BLaER1 treated with 17β-estradiol and CSF1 and Interleukin-3, amounts not matched to agents 10 nM and 100 nM (cell line): Measurements from ENCODE around the gene LGALS1.
A peak's percentile ranks its signal among the peaks of the same experiment; 100 is the strongest.

Source experiments
- H3K27ac ChIP-seq, 11 experiments: shearing (Covaris generic); formaldehyde crosslinking; 2 replicates each; pipeline ENCODE4 v1.8.1; 2022
- H3K27me3 ChIP-seq, 11 experiments: shearing (Covaris generic); formaldehyde crosslinking; 2 replicates each; pipeline ENCODE4 v1.8.1; 2022
- H3K36me3 ChIP-seq, 11 experiments: shearing (Covaris generic); formaldehyde crosslinking; 2 replicates each; pipeline ENCODE4 v1.8.1; 2022
- H3K4me1 ChIP-seq, 10 experiments: shearing (Covaris generic); formaldehyde crosslinking; 2 replicates each; pipeline ENCODE4 v1.8.1; 2022
- H3K4me2 ChIP-seq, 11 experiments: shearing (Covaris generic); formaldehyde crosslinking; 2 replicates each; pipeline ENCODE4 v1.8.1; 2022
- H3K4me3 ChIP-seq, 10 experiments: shearing (Covaris generic); formaldehyde crosslinking; 2 replicates each; pipeline ENCODE4 v1.8.1; 2022
- H3K9ac ChIP-seq, 11 experiments: shearing (Covaris generic); formaldehyde crosslinking; 2 replicates each; pipeline ENCODE4 v1.8.1; 2022
- H3K9me3 ChIP-seq, 11 experiments: shearing (Covaris generic); formaldehyde crosslinking; replicated peaks in 1 of 11; 2 replicates each; pipeline ENCODE4 v1.8.1; 2022
- H4K20me1 ChIP-seq, 11 experiments: shearing (Covaris generic); formaldehyde crosslinking; 2 replicates each; pipeline ENCODE4 v1.8.1; 2022
- Cebpa-rat ChIP-seq, 11 experiments: shearing (Covaris generic); IDR thresholded peaks; 2 replicates each; pipeline ENCODE4 v1.8.1; 2022

Gene LGALS1

DNA sequence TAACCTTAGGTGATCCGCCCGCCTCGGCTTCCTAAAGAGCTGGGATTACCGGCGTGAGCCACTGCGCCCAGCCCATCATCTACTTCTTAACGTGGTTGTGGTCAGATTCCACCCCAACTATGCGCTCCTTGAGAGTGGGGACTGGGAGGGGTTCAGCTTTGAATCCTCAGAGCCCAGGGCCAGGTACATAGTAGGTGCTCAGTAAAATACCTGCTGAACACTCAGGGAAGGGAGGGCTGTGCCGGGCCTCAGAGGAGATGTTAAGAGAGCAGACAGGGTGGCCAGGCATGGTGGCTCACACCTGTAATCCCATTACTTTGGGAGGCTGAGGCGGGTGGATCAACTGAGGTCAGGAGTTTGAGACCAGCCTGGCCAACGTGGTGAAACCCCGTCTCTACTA lies 1.2 kb upstream of the LGALS1 start:
- Histone ChIP-seq H3K27ac (peak overlapping the region; percentile 60 to 93 (median 87)), H3K4me3 (peak overlapping the region in 6 of 10 experiments; percentile 65 to 83 (median 74); a peak in 9 of 20 replicates), H4K20me1 (peaks cover 0 to 34% (median 0%) of the 10 kb centered on the region in 11 experiments; a peak in 8 of 22 replicates), H3K4me1 (peaks cover 43 to 82% (median 74%) of the 10 kb centered on the region in 10 experiments), H3K4me2 (peak overlapping the region; percentile 80 to 99 (median 93)), H3K9ac (peak overlapping the region; percentile 67 to 88 (median 83); a peak in 20 of 22 replicates), H3K27me3 (no peaks in the 10 kb centered on the region), H3K9me3 (no peaks in the 10 kb centered on the region), H3K36me3 (peaks cover 0 to 20% (median 6%) of the 10 kb centered on the region in 11 experiments; a peak in 16 of 22 replicates)
- TF ChIP-seq Cebpa-rat (IDR thresholded peaks at IDR 0.05), result no peak

- H3K4me1 ChIP-seq, result peaks cover 49 to 92% (median 77%) of the 10 kb centered on the region in 10 experiments
- no peaks in the 10 kb centered on the region for H3K27me3 ChIP-seq
- H3K36me3 ChIP-seq, result peaks cover 0 to 31% (median 6%) of the 10 kb centered on the region in 11 experiments; a peak in 12 of 22 replicates
- H3K9ac ChIP-seq, result peak overlapping the region; percentile 77 to 88 (median 83)
- peaks cover 0 to 53% (median 0%) of the 10 kb centered on the region in 11 experiments; a peak in 8 of 22 replicates for H4K20me1 ChIP-seq
- peak overlapping the region; percentile 49 to 93 (median 87); a peak in 21 of 22 replicates for H3K27ac ChIP-seq
- no peaks in the 10 kb centered on the region for H3K9me3 ChIP-seq
- no peak for TF ChIP-seq Cebpa-rat (IDR thresholded peaks at IDR 0.05)
- H3K4me2 ChIP-seq, result peak overlapping the region; percentile 80 to 99 (median 93)
- peak overlapping the region; percentile 48 to 90 (median 69) for H3K4me3 ChIP-seq
These were observed 697 bp downstream of the LGALS1 start for GRCh38 chr22:37675930-37676735.

- Histone ChIP-seq H3K36me3 (peaks cover 0 to 31% (median 6%) of the 10 kb centered on the region in 11 experiments; a peak in 12 of 22 replicates), H3K4me1 (peaks cover 56 to 92% (median 77%) of the 10 kb centered on the region in 10 experiments), H3K9ac (peak overlapping the region; percentile 77 to 88 (median 83)), H3K27ac (peak overlapping the region; percentile 49 to 93 (median 87); a peak in 21 of 22 replicates), H3K9me3 (no peaks in the 10 kb centered on the region), H3K4me3 (peak overlapping the region; percentile 48 to 90 (median 69)), H3K4me2 (peak overlapping the region; percentile 80 to 99 (median 93)), H3K27me3 (no peaks in the 10 kb centered on the region), H4K20me1 (peaks cover 0 to 53% (median 0%) of the 10 kb centered on the region in 11 experiments; a peak in 8 of 22 replicates)
- TF ChIP-seq Cebpa-rat (IDR thresholded peaks at IDR 0.05), result no peak
These were observed 1.5 kb downstream of the LGALS1 start for GRCh38 chr22:37676736-37677492.

GRCh38 chr22:37677493-37677974 lies 2.1 kb downstream of the LGALS1 start:
- Histone ChIP-seq H3K9ac (peak overlapping the region; percentile 57 to 88 (median 83); a peak in 19 of 22 replicates), H3K36me3 (peaks cover 0 to 31% (median 6%) of the 10 kb centered on the region in 11 experiments; a peak in 12 of 22 replicates)

DNA sequence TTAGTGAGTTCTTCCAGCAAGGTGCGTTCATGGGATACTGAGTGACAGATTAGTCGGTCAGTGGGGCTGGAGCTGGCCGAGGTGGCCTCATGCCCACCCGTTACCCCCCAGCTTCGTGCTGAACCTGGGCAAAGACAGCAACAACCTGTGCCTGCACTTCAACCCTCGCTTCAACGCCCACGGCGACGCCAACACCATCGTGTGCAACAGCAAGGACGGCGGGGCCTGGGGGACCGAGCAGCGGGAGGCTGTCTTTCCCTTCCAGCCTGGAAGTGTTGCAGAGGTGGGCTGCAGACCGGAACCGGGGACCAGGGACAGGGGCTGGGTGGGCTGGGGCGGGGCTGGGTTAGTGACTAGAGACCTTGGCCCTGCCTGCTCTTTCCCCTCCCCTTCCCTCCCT lies 2.9 kb downstream of the LGALS1 start:
- Histone ChIP-seq H3K9ac (peak overlapping the region in 10 of 11 experiments; percentile 16 to 88 (median 80); a peak in 15 of 22 replicates), H3K4me3 (peak overlapping the region in 6 of 10 experiments; percentile 65 to 83 (median 74); a peak in 8 of 20 replicates), H4K20me1 (peaks cover 0 to 53% (median 0%) of the 10 kb centered on the region in 11 experiments; a peak in 8 of 22 replicates), H3K4me1 (peaks cover 41 to 79% (median 63%) of the 10 kb centered on the region in 10 experiments), H3K4me2 (peak overlapping the region; percentile 80 to 99 (median 93); a peak in 20 of 22 replicates), H3K36me3 (peaks cover 0 to 31% (median 6%) of the 10 kb centered on the region in 11 experiments; a peak in 12 of 22 replicates), H3K27ac (peak overlapping the region in 9 of 11 experiments; percentile 55 to 93 (median 91); a peak in 13 of 22 replicates), H3K27me3 (no peaks in the 10 kb centered on the region), H3K9me3 (no peaks in the 10 kb centered on the region)
- no peak for TF ChIP-seq Cebpa-rat (IDR thresholded peaks at IDR 0.05)

More at GRCh38 chr22:37677493-37677974, 2.1 kb downstream of the LGALS1 start:
- H3K9me3 ChIP-seq, result no peaks in the 10 kb centered on the region
- peak overlapping the region; percentile 80 to 99 (median 93) for H3K4me2 ChIP-seq
- H3K4me1 ChIP-seq, result peaks cover 50 to 87% (median 71%) of the 10 kb centered on the region in 10 experiments
- TF ChIP-seq Cebpa-rat (IDR thresholded peaks at IDR 0.05), result no peak
- no peaks in the 10 kb centered on the region for H3K27me3 ChIP-seq
- H4K20me1 ChIP-seq, result peaks cover 0 to 53% (median 0%) of the 10 kb centered on the region in 11 experiments; a peak in 8 of 22 replicates
- peak overlapping the region in 10 of 11 experiments; percentile 46 to 93 (median 89); a peak in 19 of 22 replicates for H3K27ac ChIP-seq
- peak overlapping the region; percentile 42 to 90 (median 69); a peak in 19 of 20 replicates for H3K4me3 ChIP-seq

DNA sequence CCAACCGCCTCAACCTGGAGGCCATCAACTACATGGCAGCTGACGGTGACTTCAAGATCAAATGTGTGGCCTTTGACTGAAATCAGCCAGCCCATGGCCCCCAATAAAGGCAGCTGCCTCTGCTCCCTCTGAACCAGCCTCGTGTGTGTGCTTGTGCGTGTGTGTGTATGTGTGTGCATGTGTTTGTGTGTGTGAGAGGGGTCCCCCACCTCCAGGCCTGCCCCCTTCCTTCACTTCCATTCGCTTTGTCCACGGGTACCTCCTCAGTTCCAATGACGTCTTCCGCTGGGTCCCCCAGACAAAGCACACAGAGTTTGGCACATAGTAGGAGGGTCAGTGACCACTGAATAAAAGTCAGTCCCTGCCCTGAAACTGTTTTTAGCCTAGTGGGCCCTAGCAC lies 4.2 kb downstream of the LGALS1 start:
- Histone ChIP-seq H3K9ac (0 out of 22 replicates have a peak overlapping the region, but pooled peaks of 2 of the 11 experiments have one; percentile 9 to 38), H3K36me3 (peaks cover 0 to 31% (median 6%) of the 10 kb centered on the region in 11 experiments; a peak in 12 of 22 replicates)

GRCh38 chr22:37680191-37680851 lies 4.9 kb downstream of the LGALS1 start:
- Histone ChIP-seq H3K36me3 (peaks cover 0 to 31% (median 6%) of the 10 kb centered on the region in 11 experiments; a peak in 12 of 22 replicates), H3K27me3 (no peaks in the 10 kb centered on the region), H3K4me3 (no peak overlapping the region), H3K9ac (no peak overlapping the region), H3K9me3 (no peaks in the 10 kb centered on the region), H4K20me1 (peaks cover 0 to 53% (median 0%) of the 10 kb centered on the region in 11 experiments; a peak in 8 of 22 replicates), H3K27ac (peak overlapping the region in 3 of 11 experiments; percentile 21 to 40 (median 30); a peak in 1 of 22 replicates), H3K4me2 (peak overlapping the region in 7 of 11 experiments; percentile 6 to 93 (median 44); a peak in 8 of 22 replicates), H3K4me1 (peaks cover 27 to 59% (median 44%) of the 10 kb centered on the region in 10 experiments)
- no peak for TF ChIP-seq Cebpa-rat (IDR thresholded peaks at IDR 0.05)

More for the DNA sequence above, 4.2 kb downstream of the LGALS1 start:
- Histone ChIP-seq H3K4me3 (no peak overlapping the region), H3K27me3 (no peaks in the 10 kb centered on the region), H3K27ac (peak overlapping the region in 3 of 11 experiments; percentile 21 to 40 (median 30); a peak in 3 of 22 replicates), H4K20me1 (peaks cover 0 to 53% (median 0%) of the 10 kb centered on the region in 11 experiments; a peak in 8 of 22 replicates), H3K4me2 (peak overlapping the region in 3 of 11 experiments; percentile 2 to 93 (median 80); a peak in 4 of 22 replicates), H3K4me1 (peaks cover 28 to 66% (median 50%) of the 10 kb centered on the region in 10 experiments), H3K9me3 (no peaks in the 10 kb centered on the region)
- TF ChIP-seq Cebpa-rat (IDR thresholded peaks at IDR 0.05), result no peak
